Esophagus squamous epithelium (tissue), 5 donors: Measurements from ENCODE around the gene SLAIN2. TPM values are rescaled to one million over a fixed set of nuclear protein-coding genes. Genes with fewer than 3 reads are reported as not detected.
A peak's percentile ranks its signal among the peaks of the same experiment; 100 is the strongest.

Source experiments
- DNase-seq: peaks from one replicate; lab custom pipeline; 2025; lab: John Stamatoyannopoulos, UW
- H3K27ac ChIP-seq, 4 donors: fragments of 200-600 bp; sonication (generic); one replicate each; pipeline ENCODE4 v1.5.1; 2016 to 2019; ENCODE audit warnings: mild to moderate bottlenecking in 1 of 4
- H3K27me3 ChIP-seq, 4 donors: fragments of 200-600 bp; sonication (generic); 1 replicate in 3 of 4; 2 replicates in 1 of 4; pipeline versions ENCODE4 v1.5.1 to v1.6.0; 2017 to 2021; ENCODE audit warnings: antibody characterized with exemption in 1 of 4
- H3K36me3 ChIP-seq, 3 donors: fragments of 200-600 bp; sonication (generic); one replicate each; pipeline ENCODE4 v1.5.1; 2016 to 2019
- H3K4me1 ChIP-seq, 3 donors: fragments of 200-600 bp; sonication (generic); one replicate each; pipeline ENCODE4 v1.5.1; 2017 to 2019
- H3K4me3 ChIP-seq, 4 donors: fragments of 200-600 bp; sonication (generic); 1 replicate in 3 of 4; 2 replicates in 1 of 4; pipeline ENCODE4 v1.5.1; 2016 to 2019; ENCODE audit warnings: mild to moderate bottlenecking in 2 of 4, moderate library complexity in 1 of 4
- H3K9me3 ChIP-seq, 3 donors: fragments of 200-600 bp; sonication (generic); one replicate each; pipeline ENCODE4 v1.5.1; 2016 to 2019
- CTCF ChIP-seq, 6 experiments: fragments of 450-650 bp in 4 of 6; fragments of 200-600 bp in 2 of 6; sonication (generic) in 2 of 6; IDR thresholded peaks; one replicate each; pipeline ENCODE4 v1.5.1; 2016 to 2019; ENCODE audit warnings: antibody characterized with exemption in 6 of 6, mild to moderate bottlenecking in 4 of 6, moderate library complexity in 4 of 6
- POLR2A ChIP-seq, 4 donors: fragments of 450-650 bp; IDR thresholded peaks; one replicate each; pipeline ENCODE4 v1.6.1; 2017; ENCODE audit warnings: antibody characterized with exemption in 4 of 4, mild to moderate bottlenecking in 4 of 4, moderate library complexity in 3 of 4
- WGBS, 2 donors: methylation state at CpG; one replicate each; pipeline ENCODE4 v1.1.5; 2018; 5-methylcytosine and 5-hydroxymethylcytosine counted together
- intact Hi-C: fragments of 100-400 bp; cut with DNase I; formaldehyde crosslinking; loops from one replicate; pipeline ENCODE4 v1.15.0; 2022
- total RNA-seq, 4 donors: library from RNA; depleted of rRNA; stranded (reverse); fragments of >200 nt; gene quantifications; one replicate each; pipeline ENCODE4 v1.1.0, GENCODE V29; 2016
- donor health status: DM: yes; HTN: yes; CAD: no.

Gene SLAIN2
- total RNA-seq, 4 donors from 2014 or later, result 30.1 to 88.9 (median 75.4) TPM

DNA sequence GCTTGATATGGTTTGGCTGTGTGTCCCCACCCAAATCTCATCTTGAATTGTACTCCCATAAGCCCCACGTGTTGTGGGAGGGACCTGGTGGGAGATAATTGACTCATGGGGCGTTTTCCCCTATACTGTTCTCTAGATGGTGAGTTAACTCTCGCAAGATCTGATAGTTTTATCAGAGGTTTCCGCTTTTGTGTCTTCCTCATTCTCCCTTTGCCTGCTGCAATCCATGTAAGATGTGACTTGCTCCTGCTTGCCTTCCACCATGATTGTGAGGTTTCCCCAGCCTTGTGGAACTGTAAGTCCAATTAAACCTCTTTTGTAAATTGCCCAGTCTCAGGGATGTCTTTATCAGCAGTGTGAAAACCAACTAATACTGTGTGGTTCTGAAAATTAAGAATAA, 11.5 kb downstream of the SLAIN2 start:
- Histone ChIP-seq H3K27ac (no peak overlapping the region), H3K4me3 (no peak overlapping the region), H3K36me3 (no peaks in the 10 kb centered on the region), H3K4me1 (peaks cover 3 to 56% (median 5%) of the 10 kb centered on the region in 3 donors), H3K27me3 (no peaks in the 10 kb centered on the region), H3K9me3 (no peaks in the 10 kb centered on the region)
- TF ChIP-seq CTCF (IDR thresholded peaks at IDR 0.05) (no peak), POLR2A (IDR thresholded peaks at IDR 0.05) (no peak)
- intact Hi-C loops, result no loop called here
- WGBS, 2 donors, result 84 to 89% methylated on average over 4 of the region's 4 CpGs
- DNase-seq, result no peak

DNA sequence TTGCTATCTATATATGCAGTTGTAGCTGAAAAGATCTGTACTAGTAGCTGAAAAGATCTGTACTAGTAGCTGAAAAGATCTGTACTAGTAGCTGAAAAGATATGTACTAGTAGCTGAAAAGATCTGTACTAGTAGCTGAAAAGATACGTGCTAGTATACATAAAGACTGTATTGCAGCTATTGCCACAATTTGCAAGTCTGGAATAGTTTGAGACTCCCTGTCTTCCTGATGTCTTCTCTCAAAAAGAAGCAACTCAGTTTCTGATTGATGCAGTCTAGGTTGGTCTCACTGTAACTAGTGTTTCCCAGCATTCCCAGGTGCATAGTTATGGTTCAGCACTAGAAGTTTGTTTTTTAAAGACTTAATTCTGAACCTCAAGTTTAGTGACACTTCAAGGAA, 15.0 kb downstream of the SLAIN2 start:
- Histone ChIP-seq H3K4me1 (peaks cover 0 to 41% (median 9%) of the 10 kb centered on the region in 3 donors), H3K4me3 (no peak overlapping the region), H3K27me3 (no peaks in the 10 kb centered on the region), H3K27ac (no peak overlapping the region), H3K9me3 (no peaks in the 10 kb centered on the region), H3K36me3 (peaks cover 0 to 3% (median 0%) of the 10 kb centered on the region in 3 donors)
- WGBS, 2 donors, result 48 to 52% methylated on average over 1 of the region's 1 CpG
- TF ChIP-seq POLR2A (IDR thresholded peaks at IDR 0.05) (no peak), CTCF (IDR thresholded peaks at IDR 0.05) (no peak)
- no peak for DNase-seq
- intact Hi-C loops, result no loop called here

DNA sequence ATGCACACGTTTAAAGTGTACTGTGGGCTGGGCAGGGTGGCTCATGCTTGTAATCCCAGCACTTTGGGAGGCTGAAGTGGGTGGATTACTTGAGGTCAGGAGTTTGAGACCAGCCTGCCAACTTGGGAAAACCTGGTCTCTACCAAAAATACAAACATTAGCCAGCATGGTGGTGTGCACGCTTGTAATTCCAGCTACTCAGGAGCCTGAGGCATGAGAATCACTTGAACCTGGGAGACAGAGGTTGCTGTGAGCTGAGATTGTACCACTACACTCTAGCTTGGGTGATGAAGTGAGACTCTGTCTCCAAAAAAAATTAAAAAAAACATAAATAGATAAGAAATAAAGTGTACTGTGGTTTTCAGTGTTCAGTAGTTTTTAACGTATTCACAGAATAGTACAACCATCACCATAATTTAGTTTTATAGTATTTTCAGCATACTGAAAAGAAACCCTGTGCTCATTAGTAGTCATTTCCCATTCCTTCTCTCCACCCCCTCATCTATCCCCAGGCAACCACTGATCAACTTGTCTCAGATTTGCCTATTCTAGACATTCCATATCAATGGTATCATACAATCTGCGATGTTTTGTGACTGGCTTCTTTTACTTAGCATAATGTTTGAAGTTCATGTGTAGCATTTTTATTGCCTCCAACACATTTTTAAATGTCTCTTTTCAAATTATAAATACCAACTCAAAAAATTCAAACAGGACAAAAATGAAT, 19.1 kb downstream of the SLAIN2 start:
- no peak for DNase-seq
- no peaks in the 10 kb centered on the region for H3K27me3 ChIP-seq
- TF ChIP-seq POLR2A (IDR thresholded peaks at IDR 0.05), result no peak
- no peak for TF ChIP-seq CTCF (IDR thresholded peaks at IDR 0.05)
- H3K36me3 ChIP-seq, result peaks cover 0 to 3% (median 0%) of the 10 kb centered on the region in 3 donors
- 34 to 53% methylated on average over 4 of the region's 4 CpGs for WGBS, 2 donors
- H3K4me3 ChIP-seq, result no peak overlapping the region
- peaks cover 0 to 27% (median 9%) of the 10 kb centered on the region in 3 donors for H3K4me1 ChIP-seq
- no peaks in the 10 kb centered on the region for H3K9me3 ChIP-seq
- intact Hi-C loops, result no loop called here
- no peak overlapping the region for H3K27ac ChIP-seq

DNA sequence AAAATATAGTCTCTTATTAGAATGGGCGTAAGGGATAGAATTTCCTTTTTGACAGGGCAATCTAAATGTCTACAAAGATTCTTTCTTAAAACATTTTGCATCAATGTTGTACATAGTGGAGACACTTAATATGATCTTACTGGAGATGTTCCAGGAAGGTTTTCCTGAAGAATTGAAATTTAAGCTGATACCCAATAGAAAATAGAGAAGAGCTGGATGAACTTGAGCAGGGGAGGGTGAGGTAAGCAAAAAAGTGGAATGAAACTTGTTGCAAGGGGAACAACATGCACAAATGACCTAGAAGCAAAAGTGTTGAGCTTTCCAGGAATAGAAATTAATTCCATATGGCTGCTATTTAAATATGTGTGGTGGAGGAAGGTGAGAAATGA, 19.7 kb downstream of the SLAIN2 start:
- Histone ChIP-seq H3K4me3 (no peak overlapping the region), H3K9me3 (no peaks in the 10 kb centered on the region), H3K27me3 (no peaks in the 10 kb centered on the region), H3K36me3 (peaks cover 0 to 3% (median 0%) of the 10 kb centered on the region in 3 donors), H3K4me1 (peaks cover 0 to 24% (median 9%) of the 10 kb centered on the region in 3 donors), H3K27ac (no peak overlapping the region)
- WGBS, 2 donors, result 80 to 86% methylated on average over 1 of the region's 1 CpG
- intact Hi-C loops, result no loop called here
- no peak for DNase-seq
- TF ChIP-seq CTCF (IDR thresholded peaks at IDR 0.05) (no peak), POLR2A (IDR thresholded peaks at IDR 0.05) (no peak)

DNA sequence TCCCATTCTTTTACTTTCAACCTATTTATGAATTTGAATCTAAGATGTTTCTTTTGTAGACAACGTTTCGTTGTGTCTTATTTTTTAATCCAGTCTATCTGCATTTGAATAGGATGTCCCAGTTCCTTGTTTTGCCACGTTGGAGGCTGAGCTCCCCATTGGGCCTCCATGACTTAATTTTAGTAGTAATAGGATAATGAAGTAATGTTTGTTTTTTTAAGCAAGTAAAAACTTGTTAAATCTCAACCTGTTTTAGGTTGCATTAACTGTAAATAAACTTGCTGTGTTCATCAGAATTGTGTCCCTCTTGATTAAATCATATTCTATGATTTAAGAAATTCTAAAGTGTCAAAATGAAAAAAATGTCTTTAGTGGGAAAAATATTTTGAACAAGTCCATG, 25.3 kb downstream of the SLAIN2 start:
- no peak for DNase-seq
- Histone ChIP-seq H3K9me3 (no peaks in the 10 kb centered on the region), H3K27ac (peak overlapping the region in 1 of 4 donors; percentile 35), H3K36me3 (no peaks in the 10 kb centered on the region), H3K4me3 (no peak overlapping the region), H3K4me1 (peaks cover 0 to 35% (median 7%) of the 10 kb centered on the region in 3 donors), H3K27me3 (no peaks in the 10 kb centered on the region)
- TF ChIP-seq CTCF (IDR thresholded peaks at IDR 0.05), result no peak
- no peak for TF ChIP-seq POLR2A (IDR thresholded peaks at IDR 0.05)
- intact Hi-C loops, result no loop called here
- 30 to 55% methylated on average over 3 of the region's 3 CpGs for WGBS, 2 donors
